GM12873 (cell line): ENCODE data around the gene SLC38A4.

Source experiments
- TF ChIP-seq, protein P1 (sequence below): IDR thresholded peaks from 2 replicates; pipeline ENCODE4 v1.5.1; 2012; ENCODE audit warnings: low read depth, mild to moderate bottlenecking, moderate library complexity, low read length, control low read depth; ENCODE audit not compliant: insufficient read depth; ENCODE audit errors: missing control alignments

SLC38A4 gene

DNA sequence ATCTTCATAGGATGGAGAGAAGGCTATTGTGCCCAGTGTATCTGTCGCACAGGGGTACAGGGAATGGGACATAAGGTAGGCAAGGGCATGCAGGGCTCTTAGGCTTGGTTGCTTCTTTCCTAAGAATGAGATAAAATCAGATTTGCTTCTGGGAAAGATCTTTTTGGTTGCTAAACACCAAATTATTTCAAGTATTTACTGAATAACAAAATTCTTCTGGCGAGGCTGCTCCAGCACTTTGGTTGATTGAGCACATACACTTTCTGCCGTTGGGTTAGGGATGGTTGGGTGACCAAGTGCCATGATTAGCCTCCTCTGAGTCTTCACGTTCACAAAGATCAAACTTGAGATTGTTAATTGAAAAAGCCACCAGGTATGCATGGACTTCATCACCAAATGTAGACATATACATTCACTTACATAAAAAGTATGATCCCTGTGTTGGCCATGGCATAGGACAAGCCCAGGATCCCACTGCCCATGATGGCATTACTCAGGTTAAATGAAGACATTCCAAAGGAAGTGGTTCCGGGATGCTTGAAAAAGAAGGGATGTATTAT lies 38.2 kb downstream of the SLC38A4 start:
- TF ChIP-seq, protein P1, sequence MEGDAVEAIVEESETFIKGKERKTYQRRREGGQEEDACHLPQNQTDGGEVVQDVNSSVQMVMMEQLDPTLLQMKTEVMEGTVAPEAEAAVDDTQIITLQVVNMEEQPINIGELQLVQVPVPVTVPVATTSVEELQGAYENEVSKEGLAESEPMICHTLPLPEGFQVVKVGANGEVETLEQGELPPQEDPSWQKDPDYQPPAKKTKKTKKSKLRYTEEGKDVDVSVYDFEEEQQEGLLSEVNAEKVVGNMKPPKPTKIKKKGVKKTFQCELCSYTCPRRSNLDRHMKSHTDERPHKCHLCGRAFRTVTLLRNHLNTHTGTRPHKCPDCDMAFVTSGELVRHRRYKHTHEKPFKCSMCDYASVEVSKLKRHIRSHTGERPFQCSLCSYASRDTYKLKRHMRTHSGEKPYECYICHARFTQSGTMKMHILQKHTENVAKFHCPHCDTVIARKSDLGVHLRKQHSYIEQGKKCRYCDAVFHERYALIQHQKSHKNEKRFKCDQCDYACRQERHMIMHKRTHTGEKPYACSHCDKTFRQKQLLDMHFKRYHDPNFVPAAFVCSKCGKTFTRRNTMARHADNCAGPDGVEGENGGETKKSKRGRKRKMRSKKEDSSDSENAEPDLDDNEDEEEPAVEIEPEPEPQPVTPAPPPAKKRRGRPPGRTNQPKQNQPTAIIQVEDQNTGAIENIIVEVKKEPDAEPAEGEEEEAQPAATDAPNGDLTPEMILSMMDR: no peak

GRCh38 chr12:46786774-46787173 lies 39.0 kb downstream of the SLC38A4 start:
- TF ChIP-seq, protein P1: no peak

- TF ChIP-seq, protein P1: no peak
These were observed 40.4 kb downstream of the SLC38A4 start for GRCh38 chr12:46785382-46785781.

DNA sequence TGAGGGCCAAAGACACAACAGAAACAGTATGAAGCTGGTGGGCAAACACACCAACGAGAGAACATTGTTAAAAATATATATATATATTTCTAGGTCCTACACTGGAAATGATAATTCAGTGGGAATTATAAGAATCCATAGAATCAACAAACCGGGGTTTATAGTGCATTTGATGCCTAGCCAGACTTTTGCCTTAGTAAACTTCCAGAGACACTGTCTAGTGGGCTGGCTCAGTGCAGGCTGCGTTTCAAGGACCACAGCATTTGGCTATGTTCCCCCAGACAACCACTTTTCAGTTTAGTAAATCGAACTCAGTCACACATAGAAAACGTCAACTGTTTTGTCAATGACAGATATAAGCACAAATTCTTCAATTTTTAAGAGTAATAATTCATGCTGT lies 41.9 kb downstream of the SLC38A4 start:
- TF ChIP-seq, protein P1: no peak

GRCh38 chr12:46779879-46780278 lies 45.9 kb downstream of the SLC38A4 start:
- TF ChIP-seq, protein P1: no peak

GRCh38 chr12:46779063-46779462 lies 46.7 kb downstream of the SLC38A4 start:
- TF ChIP-seq, protein P1: no peak

- TF ChIP-seq, protein P1: no peak
These were observed 47.4 kb downstream of the SLC38A4 start for GRCh38 chr12:46778415-46778814.

- TF ChIP-seq, protein P1: no peak
These were observed 48.2 kb downstream of the SLC38A4 start for GRCh38 chr12:46777587-46777986.
